ENCODE measurements around the gene CDYL. TPM values are rescaled to one million over a fixed set of nuclear protein-coding genes. Genes with fewer than 3 reads are reported as not detected.
A peak's percentile ranks its signal among the peaks of the same experiment; 100 is the strongest.

Gene CDYL
- total and polyA plus RNA-seq, 8 donors, result 26.9 to 32.3 (median 29.1) TPM

GRCh38 chr6:4924661-4925271, 148.6 kb downstream of the CDYL start:
- no peak overlapping the region for H3K27ac ChIP-seq
- DNase-seq (peak in 1 of 4 donors; percentile 65), ATAC-seq (peak; percentile 33)
- peaks cover 0 to 3% of the 10 kb centered on the region in 2 donors for H3K4me1 ChIP-seq
- no peaks in the 10 kb centered on the region for H3K36me3 ChIP-seq
- TF ChIP-seq, protein P1, sequence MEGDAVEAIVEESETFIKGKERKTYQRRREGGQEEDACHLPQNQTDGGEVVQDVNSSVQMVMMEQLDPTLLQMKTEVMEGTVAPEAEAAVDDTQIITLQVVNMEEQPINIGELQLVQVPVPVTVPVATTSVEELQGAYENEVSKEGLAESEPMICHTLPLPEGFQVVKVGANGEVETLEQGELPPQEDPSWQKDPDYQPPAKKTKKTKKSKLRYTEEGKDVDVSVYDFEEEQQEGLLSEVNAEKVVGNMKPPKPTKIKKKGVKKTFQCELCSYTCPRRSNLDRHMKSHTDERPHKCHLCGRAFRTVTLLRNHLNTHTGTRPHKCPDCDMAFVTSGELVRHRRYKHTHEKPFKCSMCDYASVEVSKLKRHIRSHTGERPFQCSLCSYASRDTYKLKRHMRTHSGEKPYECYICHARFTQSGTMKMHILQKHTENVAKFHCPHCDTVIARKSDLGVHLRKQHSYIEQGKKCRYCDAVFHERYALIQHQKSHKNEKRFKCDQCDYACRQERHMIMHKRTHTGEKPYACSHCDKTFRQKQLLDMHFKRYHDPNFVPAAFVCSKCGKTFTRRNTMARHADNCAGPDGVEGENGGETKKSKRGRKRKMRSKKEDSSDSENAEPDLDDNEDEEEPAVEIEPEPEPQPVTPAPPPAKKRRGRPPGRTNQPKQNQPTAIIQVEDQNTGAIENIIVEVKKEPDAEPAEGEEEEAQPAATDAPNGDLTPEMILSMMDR (IDR thresholded peaks at IDR 0.05), result no peak
- no peaks in the 10 kb centered on the region for H3K27me3 ChIP-seq
- intact Hi-C loops (cut with DNase I), result no loop called here
- no peaks in the 10 kb centered on the region for H3K9me3 ChIP-seq
- H3K4me3 ChIP-seq, result no peak overlapping the region

DNA sequence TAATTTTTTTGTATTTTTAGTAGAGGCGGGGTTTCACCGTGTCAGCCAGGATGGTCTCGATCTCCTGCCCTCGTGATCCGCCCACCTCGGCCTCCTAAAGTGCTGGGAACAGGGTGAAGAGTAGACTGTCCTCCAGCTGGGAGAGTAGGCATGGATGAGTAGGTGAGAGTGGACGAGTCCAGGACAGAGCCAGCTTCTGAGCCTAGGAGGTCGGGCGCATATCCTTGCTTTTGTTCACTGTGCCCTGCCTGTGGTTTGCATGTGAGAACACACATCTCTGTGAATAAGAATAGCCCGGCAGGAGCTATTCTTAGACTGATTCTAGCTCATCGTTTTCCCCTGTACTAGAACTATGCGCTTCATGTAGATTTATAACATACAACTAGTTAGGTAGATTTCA, 149.4 kb downstream of the CDYL start:
- ATAC-seq (no peak), DNase-seq (no peak)
- Histone ChIP-seq H3K4me3 (no peak overlapping the region), H3K27ac (no peak overlapping the region), H3K27me3 (no peaks in the 10 kb centered on the region), H3K36me3 (no peaks in the 10 kb centered on the region), H3K4me1 (peaks cover 0 to 3% of the 10 kb centered on the region in 2 donors), H3K9me3 (no peaks in the 10 kb centered on the region)
- TF ChIP-seq, protein P1 (IDR thresholded peaks at IDR 0.05), result no peak
- intact Hi-C loops (cut with DNase I), result no loop called here

DNA sequence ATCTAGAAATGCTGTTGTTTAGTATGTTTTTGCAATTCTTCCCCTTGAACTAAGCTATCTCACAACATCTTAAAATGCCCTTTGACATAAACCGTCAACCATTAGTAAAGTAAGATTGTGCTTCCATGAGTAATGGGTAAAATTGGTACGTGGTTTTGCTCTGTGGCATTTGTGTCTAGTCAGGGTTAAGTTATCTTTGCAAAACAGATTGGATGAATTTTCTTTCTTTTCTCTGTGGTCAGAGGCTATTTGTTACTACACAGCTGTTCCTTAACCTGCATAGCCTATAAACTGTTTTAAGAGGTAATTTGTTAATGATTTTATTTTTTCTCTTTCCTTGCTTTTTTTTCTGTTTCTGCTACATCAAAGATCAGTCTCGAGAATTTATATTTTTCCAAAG, 152.2 kb downstream of the CDYL start:
- Histone ChIP-seq H3K4me3 (no peak overlapping the region), H3K4me1 (peaks cover 0 to 10% of the 10 kb centered on the region in 2 donors), H3K27ac (no peak overlapping the region), H3K27me3 (no peaks in the 10 kb centered on the region), H3K36me3 (no peaks in the 10 kb centered on the region), H3K9me3 (no peaks in the 10 kb centered on the region)
- TF ChIP-seq, protein P1 (IDR thresholded peaks at IDR 0.05), result no peak
- DNase-seq (no peak), ATAC-seq (no peak)
- intact Hi-C loops (cut with DNase I), result no loop called here

DNA sequence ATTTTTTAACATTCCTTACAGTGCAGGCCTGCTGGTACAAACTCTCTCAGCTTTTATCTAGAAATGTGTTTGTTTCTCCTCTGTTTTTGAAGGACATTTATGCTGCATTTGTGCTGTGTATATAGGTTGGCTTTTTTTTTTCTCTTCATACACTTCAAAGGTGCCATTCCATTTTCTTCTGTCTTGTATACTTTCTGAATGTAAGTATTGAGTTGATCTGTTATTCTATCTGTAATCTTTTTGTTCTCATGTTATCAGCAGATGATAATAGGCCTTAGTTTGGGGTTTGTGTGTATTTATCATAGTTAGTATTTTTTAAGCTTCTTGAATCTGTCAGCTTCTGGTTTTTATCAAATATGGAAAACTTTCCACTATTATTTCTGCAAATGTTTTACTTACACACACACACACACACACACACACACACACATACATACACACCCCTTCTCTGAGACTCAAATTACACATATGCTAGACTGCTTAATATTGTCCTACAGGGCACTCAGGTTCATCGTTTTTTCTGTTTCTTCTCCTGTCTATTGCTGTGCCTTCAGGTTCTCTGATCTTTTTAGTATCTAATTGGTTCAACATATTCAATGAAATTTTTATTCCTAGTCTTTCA, 153.0 kb downstream of the CDYL start:
- Histone ChIP-seq H3K36me3 (no peaks in the 10 kb centered on the region), H3K4me3 (no peak overlapping the region), H3K27ac (no peak overlapping the region), H3K27me3 (no peaks in the 10 kb centered on the region), H3K9me3 (no peaks in the 10 kb centered on the region), H3K4me1 (peaks cover 0 to 9% of the 10 kb centered on the region in 2 donors)
- TF ChIP-seq, protein P1 (IDR thresholded peaks at IDR 0.05), result no peak
- ATAC-seq (no peak), DNase-seq (no peak)
- intact Hi-C loops (cut with DNase I), result no loop called here

DNA sequence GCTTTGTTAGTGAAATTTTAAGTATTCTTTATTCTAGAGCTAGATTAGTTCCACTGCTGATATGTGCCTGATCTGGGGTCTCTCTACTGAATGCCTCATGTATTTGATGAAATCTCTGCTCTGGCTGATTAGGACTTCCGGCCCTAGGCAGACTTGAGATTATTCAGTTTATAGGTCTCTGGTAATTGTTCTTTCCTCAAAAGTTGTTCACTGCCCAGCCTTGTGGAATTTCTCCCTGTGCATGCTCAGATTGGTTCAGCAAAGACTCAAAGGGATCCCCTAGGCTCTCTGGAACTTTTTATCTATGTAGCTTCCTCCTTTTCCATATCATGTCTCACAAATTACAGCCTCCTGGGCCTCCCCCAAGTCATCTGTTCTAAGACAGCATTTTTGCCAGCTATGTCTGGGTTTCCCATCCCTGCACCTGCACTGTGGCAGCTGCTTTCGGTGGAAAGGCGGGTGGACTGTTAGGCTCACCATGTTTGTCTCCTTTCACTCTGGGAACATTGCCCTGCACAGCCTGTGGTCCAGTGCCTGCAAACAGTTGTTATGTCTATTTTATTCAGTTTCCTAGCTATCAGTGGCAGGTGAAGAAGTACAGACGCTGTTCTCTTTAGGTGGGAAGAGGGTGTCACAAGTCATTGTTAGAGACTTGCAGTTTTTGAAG, 154.0 kb downstream of the CDYL start:
- H3K4me3 ChIP-seq, result no peak overlapping the region
- no peaks in the 10 kb centered on the region for H3K27me3 ChIP-seq
- no peaks in the 10 kb centered on the region for H3K9me3 ChIP-seq
- ATAC-seq (no peak), DNase-seq (no peak)
- TF ChIP-seq, protein P1 (IDR thresholded peaks at IDR 0.05), result no peak
- no peak overlapping the region for H3K27ac ChIP-seq
- intact Hi-C loops (cut with DNase I), result loop anchor here in 1 of 2 donors (10.0 kb wide), 1 partner anchor 145 kb away; no protein-coding TSS in a partner anchor
- no peaks in the 10 kb centered on the region for H3K36me3 ChIP-seq
- peaks cover 0 to 9% of the 10 kb centered on the region in 2 donors for H3K4me1 ChIP-seq

Measured in left lung (tissue), 10 donors.